H7 (cell line): Measurements from ENCODE around the gene IFT27. TPM values are rescaled to one million over a fixed set of nuclear protein-coding genes. Genes with fewer than 3 reads are reported as not detected.

Experiments
- DNase-seq: peaks from one replicate; pipeline ENCODE4 v3.0.0; 2012
- H3K27me3 ChIP-seq: 2 replicates; pipeline ENCODE4 v1.6.0; 2011; ENCODE audit warnings: mild to moderate bottlenecking, low read length; ENCODE audit not compliant: control insufficient read depth, insufficient read depth
- H3K36me3 ChIP-seq: replicated peaks from 2 replicates; pipeline ENCODE4 v1.5.1; 2011; ENCODE audit warnings: low read length; ENCODE audit not compliant: control insufficient read depth, insufficient read depth
- H3K4me3 ChIP-seq: 2 replicates; pipeline ENCODE4 v1.5.1; 2011; ENCODE audit warnings: low read depth, mild to moderate bottlenecking, control low read depth, low read length, moderate library complexity; ENCODE audit not compliant: insufficient read depth
- total RNA-seq: library from RNA; depleted of rRNA; stranded (reverse); fragments of >200 nt; shearing (Covaris generic); gene quantifications from 2 replicates; pipeline ENCODE4 v1.2.3, GENCODE V29; 2014

IFT27 gene
- total RNA-seq, 1 experiment from 2014 or later = 30.1 TPM

GRCh38 chr22:36753120-36753802, 22.7 kb downstream of the IFT27 start:
- no peak overlapping the region for H3K4me3 ChIP-seq
- H3K27me3 ChIP-seq = no peaks in the 10 kb centered on the region
- peak; percentile 46 for DNase-seq
- no peaks in the 10 kb centered on the region for H3K36me3 ChIP-seq

GRCh38 chr22:36746375-36746970, 29.4 kb downstream of the IFT27 start:
- no peaks in the 10 kb centered on the region for H3K27me3 ChIP-seq
- no peaks in the 10 kb centered on the region for H3K36me3 ChIP-seq
- H3K4me3 ChIP-seq = no peak overlapping the region
- peak; percentile 34 for DNase-seq

- DNase-seq = peak; percentile 47
- Histone ChIP-seq H3K27me3 (no peaks in the 10 kb centered on the region), H3K4me3 (no peak overlapping the region), H3K36me3 (no peaks in the 10 kb centered on the region)
These were observed 30.5 kb downstream of the IFT27 start for GRCh38 chr22:36745301-36745995.

- DNase-seq = no peak
- Histone ChIP-seq H3K27me3 (no peaks in the 10 kb centered on the region), H3K4me3 (no peak overlapping the region), H3K36me3 (no peaks in the 10 kb centered on the region)
These were observed 31.1 kb downstream of the IFT27 start for GRCh38 chr22:36744791-36745190.

- no peak for DNase-seq
These were observed 31.5 kb downstream of the IFT27 start for GRCh38 chr22:36744413-36744765.

GRCh38 chr22:36743591-36744412, 32.1 kb downstream of the IFT27 start:
- Histone ChIP-seq H3K4me3 (no peak overlapping the region), H3K36me3 (no peaks in the 10 kb centered on the region), H3K27me3 (no peaks in the 10 kb centered on the region)
- peak; percentile 51 for DNase-seq

More at GRCh38 chr22:36744413-36744765, 31.5 kb downstream of the IFT27 start:
- Histone ChIP-seq H3K4me3 (no peak overlapping the region), H3K27me3 (no peaks in the 10 kb centered on the region), H3K36me3 (no peaks in the 10 kb centered on the region)

GRCh38 chr22:36743011-36743410, 32.9 kb downstream of the IFT27 start:
- Histone ChIP-seq H3K27me3 (no peaks in the 10 kb centered on the region), H3K36me3 (no peaks in the 10 kb centered on the region), H3K4me3 (no peak overlapping the region)
- peak; percentile 27 for DNase-seq

- no peaks in the 10 kb centered on the region for H3K36me3 ChIP-seq
- H3K4me3 ChIP-seq = no peak overlapping the region
- peak; percentile 4 for DNase-seq
- no peaks in the 10 kb centered on the region for H3K27me3 ChIP-seq
These were observed 34.0 kb downstream of the IFT27 start for GRCh38 chr22:36741968-36742367.

GRCh38 chr22:36741204-36741793, 34.6 kb downstream of the IFT27 start:
- Histone ChIP-seq H3K36me3 (no peaks in the 10 kb centered on the region), H3K27me3 (no peaks in the 10 kb centered on the region), H3K4me3 (no peak overlapping the region)
- peak; percentile 83 for DNase-seq

GRCh38 chr22:36740716-36741115, 35.2 kb downstream of the IFT27 start:
- peak; percentile 5 for DNase-seq
- Histone ChIP-seq H3K36me3 (no peaks in the 10 kb centered on the region), H3K27me3 (no peaks in the 10 kb centered on the region), H3K4me3 (no peak overlapping the region)

GRCh38 chr22:36739185-36739584, 36.7 kb downstream of the IFT27 start:
- no peaks in the 10 kb centered on the region for H3K27me3 ChIP-seq
- no peak overlapping the region for H3K4me3 ChIP-seq
- no peaks in the 10 kb centered on the region for H3K36me3 ChIP-seq
- DNase-seq = peak; percentile 28

- Histone ChIP-seq H3K36me3 (no peaks in the 10 kb centered on the region), H3K4me3 (no peak overlapping the region), H3K27me3 (no peaks in the 10 kb centered on the region)
- peak; percentile 24 for DNase-seq
These were observed 37.4 kb downstream of the IFT27 start for GRCh38 chr22:36738416-36739020.

- Histone ChIP-seq H3K27me3 (no peaks in the 10 kb centered on the region), H3K4me3 (no peak overlapping the region), H3K36me3 (no peaks in the 10 kb centered on the region)
- DNase-seq = peak; percentile 27
These were observed 38.1 kb downstream of the IFT27 start for GRCh38 chr22:36737776-36738175.
